ENCODE results near the gene ULK3. TPM values are rescaled to one million over a fixed set of nuclear protein-coding genes. Genes with fewer than 3 reads are reported as not detected.

The ULK3 gene
- total RNA-seq, 1 experiment from 2014 or later: 58.3 TPM

- DNase-seq (ENCODE audit: low spot score): no peak
- no TSS peak for BruUV-seq (replicated peaks)
- Histone ChIP-seq H3K9me3 (ENCODE audit: low read depth, low read length, poor library complexity, severe bottlenecking) (no peaks in the 10 kb centered on the region), H3K27ac (ENCODE audit: low read depth, low read length, poor library complexity, severe bottlenecking) (peak overlapping the region; percentile 81), H3K4me3 (ENCODE audit: low read depth, low read length, poor library complexity, severe bottlenecking) (peak overlapping the region; percentile 62), H3K4me1 (ENCODE audit: insufficient read depth, low read length, poor library complexity, severe bottlenecking) (no peaks in the 10 kb centered on the region), H3K27me3 (replicated peaks; ENCODE audit: insufficient read depth, low read depth, low read length, poor library complexity) (no peaks in the 10 kb centered on the region), H3K36me3 (ENCODE audit: insufficient read depth, low read length, poor library complexity, severe bottlenecking) (peaks cover 18% of the 10 kb centered on the region)
- ChIA-PET CTCF (interaction anchor here (1.3 kb wide), 1 partner anchor 11 kb away, joined by 5 read pairs; no protein-coding TSS in a partner anchor), POLR2A (ENCODE audit: low non-redundant PET) (no interaction called here)
- intact Hi-C loops (cut with micrococcal nuclease; ENCODE audit: unreplicated experiment): no loop called here
- TF ChIP-seq CTCF (conservative IDR thresholded peaks at IDR 0.05; ENCODE audit: low read depth, low read length) (no peak), EZH2 (IDR thresholded peaks at IDR 0.05; ENCODE audit: borderline replicate concordance, low read depth, low read length, poor library complexity, severe bottlenecking) (no peak)
Observed at GRCh38 chr15:74890665-74890960, 47.7 kb upstream of the ULK3 start.

- Histone ChIP-seq H3K27me3 (replicated peaks; ENCODE audit: insufficient read depth, low read depth, low read length, poor library complexity) (no peaks in the 10 kb centered on the region), H3K4me3 (ENCODE audit: low read depth, low read length, poor library complexity, severe bottlenecking) (peak within 1 kb of the TSS; percentile 62), H3K36me3 (ENCODE audit: insufficient read depth, low read length, poor library complexity, severe bottlenecking) (peaks cover 18% of the 10 kb centered on the region), H3K4me1 (ENCODE audit: insufficient read depth, low read length, poor library complexity, severe bottlenecking) (no peaks in the 10 kb centered on the region), H3K27ac (ENCODE audit: low read depth, low read length, poor library complexity, severe bottlenecking) (peak within 1 kb of the TSS; percentile 81), H3K9me3 (ENCODE audit: low read depth, low read length, poor library complexity, severe bottlenecking) (no peaks in the 10 kb centered on the region)
- CTCF ChIA-PET: interaction anchor here (1.0 to 1.3 kb wide), 2 partner anchors 12 to 119 kb away, joined by 3 to 5 read pairs; no protein-coding TSS in a partner anchor
- TF ChIP-seq EZH2 (IDR thresholded peaks at IDR 0.05; ENCODE audit: borderline replicate concordance, low read depth, low read length, poor library complexity, severe bottlenecking) (no peak), CTCF (conservative IDR thresholded peaks at IDR 0.05; ENCODE audit: low read depth, low read length) (no peak)
- BruUV-seq (replicated peaks): TSS peak; percentile 80
- intact Hi-C loops (cut with micrococcal nuclease; ENCODE audit: unreplicated experiment): no loop called here
- POLR2A ChIA-PET (ENCODE audit: low non-redundant PET): no interaction called here
- peak; percentile 92 for DNase-seq (ENCODE audit: low spot score)
Observed at GRCh38 chr15:74889883-74890664, 47.1 kb upstream of the ULK3 start, which contains the start of gene MPI. MPI (plus strand) TSS chr15:74890042; CDS start chr15:74890074, 32 bp downstream.

- H3K4me1 ChIP-seq (ENCODE audit: insufficient read depth, low read length, poor library complexity, severe bottlenecking): no peaks in the 10 kb centered on the region
- BruUV-seq (replicated peaks): TSS peak; percentile 22
- no peaks in the 10 kb centered on the region for H3K9me3 ChIP-seq (ENCODE audit: low read depth, low read length, poor library complexity, severe bottlenecking)
- H3K36me3 ChIP-seq (ENCODE audit: insufficient read depth, low read length, poor library complexity, severe bottlenecking): peaks cover 18% of the 10 kb centered on the region
- ChIA-PET POLR2A (ENCODE audit: low non-redundant PET) (no interaction called here), CTCF (interaction anchor here (1.0 kb wide), 1 partner anchor 119 kb away, joined by 3 read pairs; no protein-coding TSS in a partner anchor)
- no peaks in the 10 kb centered on the region for H3K27me3 ChIP-seq (replicated peaks; ENCODE audit: insufficient read depth, low read depth, low read length, poor library complexity)
- DNase-seq (ENCODE audit: low spot score): no peak
- TF ChIP-seq EZH2 (IDR thresholded peaks at IDR 0.05; ENCODE audit: borderline replicate concordance, low read depth, low read length, poor library complexity, severe bottlenecking): no peak
- no peak for TF ChIP-seq CTCF (conservative IDR thresholded peaks at IDR 0.05; ENCODE audit: low read depth, low read length)
- H3K27ac ChIP-seq (ENCODE audit: low read depth, low read length, poor library complexity, severe bottlenecking): peak overlapping the region; percentile 81
- intact Hi-C loops (cut with micrococcal nuclease; ENCODE audit: unreplicated experiment): no loop called here
- H3K4me3 ChIP-seq (ENCODE audit: low read depth, low read length, poor library complexity, severe bottlenecking): peak overlapping the region; percentile 62
Observed at GRCh38 chr15:74889390-74889882, 46.5 kb upstream of the ULK3 start.

Measured in A673 (cell line).